K562 (cell line): ENCODE results near the gene CD4. TPM values are rescaled to one million over a fixed set of nuclear protein-coding genes. Genes with fewer than 3 reads are reported as not detected.

Experiments used
- ATAC-seq: fragments of 200-7000 bp; cut with Tn5 transposase; 3 replicates; pipeline ENCODE4 v1.9.1; 2020; ENCODE audit warnings: moderate library complexity
- BruUV-seq: library from RNA; stranded (reverse); fragments of 400-500 nt; replicated peaks from 2 replicates; lab custom pipeline; 2021; lab: Mats Ljungman, UMichigan
- CTCF ChIA-PET: fragments of 300-600 bp; formaldehyde crosslinking; extraction: SDS; loops from one replicate; lab custom pipeline; 2021; ENCODE audit warnings: low intra/inter-chr PET ratio; lab: Yijun Ruan, JAX
- POLR2A ChIA-PET: fragments of 300-600, 350-650 bp; sonication (Branson Sonifier 250); formaldehyde crosslinking; extraction: SDS; loops from one replicate; lab custom pipeline; 2021; ENCODE audit warnings: antibody characterized with exemption, inconsistent platforms; lab: Yijun Ruan, JAX
- DNase-seq, 4 experiments: peaks; one replicate each; pipeline versions ENCODE4 v3.0.0 to v3.0.0-alpha.2; 2011 to 2018; ENCODE audit warnings: low spot score in 3 of 4, mixed read lengths in 3 of 4; ENCODE audit errors: extremely low read depth in 1 of 4
- FAIRE-seq: peaks from 2 replicates; lab custom pipeline; 2011; peaks lifted over from hg19 to GRCh38; lab: Jason Lieb, UNC
- H2AFZ ChIP-seq: 2 replicates; pipeline ENCODE4 v1.6.0; 2011; ENCODE audit warnings: low read depth, low read length, control low read depth, inconsistent platforms
- H3K27ac ChIP-seq: fragments of 200-600 bp; 3 replicates; pipeline ENCODE4 v1.8.0; 2011; ENCODE audit warnings: low read depth, mild to moderate bottlenecking, control low read depth, inconsistent platforms, low read length, moderate library complexity, mixed read lengths; ENCODE audit errors: extremely low read depth
- H3K27me3 ChIP-seq, 2 experiments: fragments of 300-600 bp in 1 of 2; 2 replicates in 1 of 2; 3 replicates in 1 of 2; pipeline versions ENCODE4 v1.6.0 to v1.8.0; 2011; ENCODE audit warnings: inconsistent platforms in 2 of 2, low read length in 2 of 2, mild to moderate bottlenecking in 1 of 2, mixed read lengths in 1 of 2, moderate library complexity in 1 of 2; ENCODE audit not compliant: control insufficient read depth in 2 of 2, insufficient read depth in 2 of 2
- H3K36me3 ChIP-seq: fragments of 300-600 bp; 3 replicates; pipeline ENCODE4 v1.8.0; 2011; ENCODE audit warnings: mild to moderate bottlenecking, low read length, inconsistent platforms; ENCODE audit not compliant: control insufficient read depth, insufficient read depth
- H3K4me1 ChIP-seq, 2 experiments: fragments of 200-600 bp in 1 of 2; replicated peaks in 1 of 2; 2 replicates in 1 of 2; 3 replicates in 1 of 2; pipeline versions ENCODE4 v1.5.1 to v1.8.0; 2011; ENCODE audit warnings: inconsistent platforms in 2 of 2, low read length in 2 of 2, mild to moderate bottlenecking in 1 of 2, mixed read lengths in 1 of 2, moderate library complexity in 1 of 2; ENCODE audit not compliant: control insufficient read depth in 2 of 2, insufficient read depth in 2 of 2
- H3K4me2 ChIP-seq: 2 replicates; pipeline ENCODE4 v1.6.1; 2011; ENCODE audit warnings: low read length, control low read depth, inconsistent platforms, mixed read lengths; ENCODE audit not compliant: insufficient read depth
- H3K4me3 ChIP-seq: fragments of 200-600 bp; sonication (generic), shearing (Covaris generic); 2 replicates; pipeline ENCODE4 v1.5.1; 2016; ENCODE audit warnings: control low read depth, inconsistent platforms
- H3K79me2 ChIP-seq: fragments of 200-600 bp; 3 replicates; pipeline ENCODE4 v1.8.0; 2011; ENCODE audit warnings: low read length, inconsistent platforms; ENCODE audit not compliant: control insufficient read depth, insufficient read depth
- H3K9ac ChIP-seq, 2 experiments: 2 replicates each; pipeline versions ENCODE4 v1.6.0 to v1.6.1; 2011; ENCODE audit warnings: low read depth in 2 of 2, low read length in 2 of 2, control low read depth in 1 of 2, inconsistent platforms in 1 of 2, mild to moderate bottlenecking in 1 of 2, mixed read lengths in 1 of 2; ENCODE audit not compliant: insufficient read depth in 1 of 2
- H3K9me1 ChIP-seq: one replicate; pipeline ENCODE4 v1.6.0; 2011; ENCODE audit warnings: inconsistent platforms, mild to moderate bottlenecking, low read length, moderate library complexity; ENCODE audit not compliant: control insufficient read depth, insufficient read depth
- H3K9me3 ChIP-seq: replicated peaks from 2 replicates; pipeline ENCODE4 v1.5.1; 2011; ENCODE audit warnings: low read depth, low read length, inconsistent platforms; ENCODE audit not compliant: control insufficient read depth, insufficient read depth
- H4K20me1 ChIP-seq: replicated peaks from 2 replicates; pipeline ENCODE4 v1.6.1; 2011; ENCODE audit warnings: low read length, inconsistent platforms, mixed read lengths; ENCODE audit not compliant: control insufficient read depth, insufficient read depth
- ATF1 ChIP-seq, 2 experiments: fragments of 450-650 bp in 1 of 2; IDR thresholded peaks; 2 replicates each; pipeline ENCODE4 v1.6.1; 2016; ENCODE audit warnings: missing compliant biosample characterization in 1 of 2, missing genetic modification characterization in 1 of 2
- PCBP1 ChIP-seq: fragments of 200-400 bp; formaldehyde crosslinking; IDR thresholded peaks from 2 replicates; pipeline ENCODE4 v1.6.1; 2018; ENCODE audit warnings: mild to moderate bottlenecking, low read depth, low read length; ENCODE audit not compliant: poor library complexity, severe bottlenecking
- POLR2A ChIP-seq: fragments of 450-650 bp; conservative IDR thresholded peaks from 2 replicates; pipeline ENCODE4 v1.6.1; 2016
- YY1 ChIP-seq, 3 experiments: IDR thresholded peaks; 2 replicates each; pipeline ENCODE4 v1.6.1; 2011; ENCODE audit warnings: low read length in 2 of 3, mild to moderate bottlenecking in 2 of 3, moderate library complexity in 2 of 3, borderline replicate concordance in 1 of 3, control low read depth in 1 of 3, low read depth in 1 of 3; ENCODE audit not compliant: insufficient read depth in 3 of 3, insufficient replicate concordance in 2 of 3, control insufficient read depth in 1 of 3, insufficient read length in 1 of 3; ENCODE audit errors: extremely low read depth in 1 of 3
- ZNF644 ChIP-seq: fragments of 200-800 bp; sonication (Bioruptor generic); IDR thresholded peaks from 2 replicates; pipeline ENCODE4 v1.6.1; 2016; ENCODE audit warnings: low read depth, missing genetic modification characterization, missing compliant biosample characterization
- WGBS: fragments of 100-300 bp; shearing (Covaris generic); methylation state at CpG from one replicate; pipeline ENCODE4 v1.1.6; 2016; ENCODE audit warnings: low coverage, mixed read lengths; ENCODE audit not compliant: insufficient coverage; ENCODE audit errors: missing lambda C conversion rate; 5-methylcytosine and 5-hydroxymethylcytosine counted together
- in situ Hi-C: fragments of 300-500 bp; cut with MboI; formaldehyde crosslinking; loops from 4 replicates; pipeline ENCODE4 v1.15.0; 2018; ENCODE audit warnings: inconsistent platforms, mixed read lengths
- intact Hi-C: fragments of 100-400 bp; cut with micrococcal nuclease; formaldehyde crosslinking; loops from 2 replicates; pipeline ENCODE4 v1.14.2; 2022
- polyA plus RNA-seq, 8 experiments: library from polyadenylated mRNA; depleted of rRNA in 4 of 8; stranded (reverse) in 5 of 8; unstranded in 3 of 8; fragments of >200 nt; fragmentation: Nextera tagmentation in 2 of 8; fragmentation: Illumina TruSeq in 1 of 8; extraction: Ambion mirVana in 2 of 8; extraction: Trizol in 1 of 8; gene quantifications; 2 replicates each; pipeline versions ENCODE4 v1.2.1 to v1.2.3, GENCODE V29; 2011 to 2014; ENCODE audit warnings: inconsistent platforms in 1 of 8, missing spikeins in 1 of 8
- total RNA-seq, 7 experiments: library from RNA; depleted of rRNA in 6 of 7; stranded (reverse); fragments of >200 nt in 6 of 7; fragmentation: Illumina TruSeq in 2 of 7; extraction: Trizol in 2 of 7; gene quantifications; 2 replicates each; pipeline versions ENCODE4 v1.2.1 to v1.2.3, GENCODE V29; 2011 to 2021; ENCODE audit warnings: low replicate concordance in 1 of 7
- TF ChIP-seq, protein P1 (sequence below): sonication (generic); formaldehyde crosslinking; IDR thresholded peaks from 2 replicates; pipeline ENCODE4 v1.8.1; 2023; ENCODE audit warnings: missing genetic modification reagents, mild to moderate bottlenecking, borderline replicate concordance
- TF ChIP-seq, protein P2 (sequence below), 3 experiments: fragments of 200-800 bp in 1 of 3; fragments of 250-450 bp in 1 of 3; fragments of 450-650 bp in 1 of 3; sonication (Bioruptor Pico) in 1 of 3; sonication (Bioruptor generic) in 1 of 3; formaldehyde crosslinking in 1 of 3; IDR thresholded peaks; 2 replicates each; pipeline versions ENCODE4 v1.6.1 to v1.8.0; 2016 to 2022; ENCODE audit warnings: mild to moderate bottlenecking in 2 of 3, missing genetic modification characterization in 2 of 3, missing compliant biosample characterization in 1 of 3, moderate library complexity in 1 of 3
- TF ChIP-seq, protein P3 (sequence below): sonication (generic); IDR thresholded peaks from 2 replicates; pipeline ENCODE4 v1.6.1; 2016

CD4 gene
- total and polyA plus RNA-seq, 9 of the 15 experiments (the other 6 are each of a cell fraction or from before 2014, with no cell fraction given) = 0.06 to 0.27 (median 0.09) TPM; not detected in 5

DNA sequence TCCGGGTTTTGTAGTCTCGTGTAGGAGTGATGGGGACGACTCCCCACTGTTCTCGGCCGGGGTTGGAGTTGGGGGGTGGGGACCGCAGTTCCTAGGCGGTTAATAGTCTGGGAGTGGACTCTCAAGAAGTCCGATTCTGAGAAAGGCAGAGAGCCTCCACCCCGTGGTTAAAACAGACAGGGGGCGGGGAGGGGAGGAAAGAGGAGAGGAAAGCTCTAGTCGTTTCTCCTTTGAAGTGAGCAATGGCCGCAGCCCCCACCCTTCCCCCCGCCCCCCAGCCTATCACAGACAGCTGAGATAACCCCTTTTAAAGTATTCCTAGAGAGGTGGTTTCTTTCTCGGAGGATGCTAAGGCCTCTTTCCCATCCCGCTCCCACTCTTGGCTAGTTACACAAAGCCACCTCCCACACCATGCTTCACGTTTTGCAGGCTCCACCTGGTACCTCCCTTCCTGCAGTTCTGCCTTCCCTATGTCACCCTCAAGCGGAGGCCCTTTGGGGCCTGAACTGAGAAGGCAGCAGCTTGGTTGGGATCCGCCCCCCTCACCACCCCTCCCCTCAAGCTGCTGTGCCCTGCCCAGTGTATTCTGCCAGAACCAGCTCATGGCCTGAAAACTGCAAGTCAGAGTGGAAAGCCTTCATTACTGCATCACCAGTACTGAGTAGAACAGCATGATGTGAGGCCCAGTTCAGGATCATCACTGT lies 63.5 kb downstream of the CD4 start:
- peak; percentile 4 for ATAC-seq
- BruUV-seq = no TSS peak
- TF ChIP-seq ZNF644 = 0 out of 2 replicates have a peak, but pooled peaks have one; percentile 28
- TF ChIP-seq, protein P1, sequence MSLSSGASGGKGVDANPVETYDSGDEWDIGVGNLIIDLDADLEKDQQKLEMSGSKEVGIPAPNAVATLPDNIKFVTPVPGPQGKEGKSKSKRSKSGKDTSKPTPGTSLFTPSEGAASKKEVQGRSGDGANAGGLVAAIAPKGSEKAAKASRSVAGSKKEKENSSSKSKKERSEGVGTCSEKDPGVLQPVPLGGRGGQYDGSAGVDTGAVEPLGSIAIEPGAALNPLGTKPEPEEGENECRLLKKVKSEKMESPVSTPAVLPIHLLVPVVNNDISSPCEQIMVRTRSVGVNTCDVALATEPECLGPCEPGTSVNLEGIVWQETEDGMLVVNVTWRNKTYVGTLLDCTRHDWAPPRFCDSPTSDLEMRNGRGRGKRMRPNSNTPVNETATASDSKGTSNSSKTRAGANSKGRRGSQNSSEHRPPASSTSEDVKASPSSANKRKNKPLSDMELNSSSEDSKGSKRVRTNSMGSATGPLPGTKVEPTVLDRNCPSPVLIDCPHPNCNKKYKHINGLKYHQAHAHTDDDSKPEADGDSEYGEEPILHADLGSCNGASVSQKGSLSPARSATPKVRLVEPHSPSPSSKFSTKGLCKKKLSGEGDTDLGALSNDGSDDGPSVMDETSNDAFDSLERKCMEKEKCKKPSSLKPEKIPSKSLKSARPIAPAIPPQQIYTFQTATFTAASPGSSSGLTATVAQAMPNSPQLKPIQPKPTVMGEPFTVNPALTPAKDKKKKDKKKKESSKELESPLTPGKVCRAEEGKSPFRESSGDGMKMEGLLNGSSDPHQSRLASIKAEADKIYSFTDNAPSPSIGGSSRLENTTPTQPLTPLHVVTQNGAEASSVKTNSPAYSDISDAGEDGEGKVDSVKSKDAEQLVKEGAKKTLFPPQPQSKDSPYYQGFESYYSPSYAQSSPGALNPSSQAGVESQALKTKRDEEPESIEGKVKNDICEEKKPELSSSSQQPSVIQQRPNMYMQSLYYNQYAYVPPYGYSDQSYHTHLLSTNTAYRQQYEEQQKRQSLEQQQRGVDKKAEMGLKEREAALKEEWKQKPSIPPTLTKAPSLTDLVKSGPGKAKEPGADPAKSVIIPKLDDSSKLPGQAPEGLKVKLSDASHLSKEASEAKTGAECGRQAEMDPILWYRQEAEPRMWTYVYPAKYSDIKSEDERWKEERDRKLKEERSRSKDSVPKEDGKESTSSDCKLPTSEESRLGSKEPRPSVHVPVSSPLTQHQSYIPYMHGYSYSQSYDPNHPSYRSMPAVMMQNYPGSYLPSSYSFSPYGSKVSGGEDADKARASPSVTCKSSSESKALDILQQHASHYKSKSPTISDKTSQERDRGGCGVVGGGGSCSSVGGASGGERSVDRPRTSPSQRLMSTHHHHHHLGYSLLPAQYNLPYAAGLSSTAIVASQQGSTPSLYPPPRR (CRISPR knock-in tag) = no peak
- TF ChIP-seq YY1 (IDR thresholded peaks at IDR 0.05; ENCODE audit: borderline replicate concordance in 1 of 3, control insufficient read depth in 1 of 3, extremely low read depth in 1 of 3, insufficient read depth in 3 of 3, insufficient read length in 1 of 3, insufficient replicate concordance in 2 of 3, low read depth in 1 of 3, low read length in 2 of 3) = peak in 1 of 3 experiments; percentile 56
- no peak for TF ChIP-seq PCBP1
- 0 out of 2 replicates have a peak, but pooled peaks have one; percentile 24 for TF ChIP-seq POLR2A
- TF ChIP-seq ATF1 (CRISPR knock-in tag; IDR thresholded peaks at IDR 0.05) = no peak
- TF ChIP-seq ATF1 (tag; IDR thresholded peaks at IDR 0.05) = peak; percentile 62
- TF ChIP-seq, protein P2, sequence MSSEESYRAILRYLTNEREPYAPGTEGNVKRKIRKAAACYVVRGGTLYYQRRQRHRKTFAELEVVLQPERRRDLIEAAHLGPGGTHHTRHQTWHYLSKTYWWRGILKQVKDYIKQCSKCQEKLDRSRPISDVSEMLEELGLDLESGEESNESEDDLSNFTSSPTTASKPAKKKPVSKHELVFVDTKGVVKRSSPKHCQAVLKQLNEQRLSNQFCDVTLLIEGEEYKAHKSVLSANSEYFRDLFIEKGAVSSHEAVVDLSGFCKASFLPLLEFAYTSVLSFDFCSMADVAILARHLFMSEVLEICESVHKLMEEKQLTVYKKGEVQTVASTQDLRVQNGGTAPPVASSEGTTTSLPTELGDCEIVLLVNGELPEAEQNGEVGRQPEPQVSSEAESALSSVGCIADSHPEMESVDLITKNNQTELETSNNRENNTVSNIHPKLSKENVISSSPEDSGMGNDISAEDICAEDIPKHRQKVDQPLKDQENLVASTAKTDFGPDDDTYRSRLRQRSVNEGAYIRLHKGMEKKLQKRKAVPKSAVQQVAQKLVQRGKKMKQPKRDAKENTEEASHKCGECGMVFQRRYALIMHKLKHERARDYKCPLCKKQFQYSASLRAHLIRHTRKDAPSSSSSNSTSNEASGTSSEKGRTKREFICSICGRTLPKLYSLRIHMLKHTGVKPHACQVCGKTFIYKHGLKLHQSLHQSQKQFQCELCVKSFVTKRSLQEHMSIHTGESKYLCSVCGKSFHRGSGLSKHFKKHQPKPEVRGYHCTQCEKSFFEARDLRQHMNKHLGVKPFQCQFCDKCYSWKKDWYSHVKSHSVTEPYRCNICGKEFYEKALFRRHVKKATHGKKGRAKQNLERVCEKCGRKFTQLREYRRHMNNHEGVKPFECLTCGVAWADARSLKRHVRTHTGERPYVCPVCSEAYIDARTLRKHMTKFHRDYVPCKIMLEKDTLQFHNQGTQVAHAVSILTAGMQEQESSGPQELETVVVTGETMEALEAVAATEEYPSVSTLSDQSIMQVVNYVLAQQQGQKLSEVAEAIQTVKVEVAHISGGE (CRISPR knock-in tag; IDR thresholded peaks at IDR 0.05) = peak in 1 of 3 experiments; percentile 87; a peak in 2 of 6 replicates
- TF ChIP-seq, protein P3, sequence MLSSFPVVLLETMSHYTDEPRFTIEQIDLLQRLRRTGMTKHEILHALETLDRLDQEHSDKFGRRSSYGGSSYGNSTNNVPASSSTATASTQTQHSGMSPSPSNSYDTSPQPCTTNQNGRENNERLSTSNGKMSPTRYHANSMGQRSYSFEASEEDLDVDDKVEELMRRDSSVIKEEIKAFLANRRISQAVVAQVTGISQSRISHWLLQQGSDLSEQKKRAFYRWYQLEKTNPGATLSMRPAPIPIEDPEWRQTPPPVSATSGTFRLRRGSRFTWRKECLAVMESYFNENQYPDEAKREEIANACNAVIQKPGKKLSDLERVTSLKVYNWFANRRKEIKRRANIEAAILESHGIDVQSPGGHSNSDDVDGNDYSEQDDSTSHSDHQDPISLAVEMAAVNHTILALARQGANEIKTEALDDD = 0 out of 2 replicates have a peak, but pooled peaks have one; percentile 28

More for the DNA sequence above, 63.5 kb downstream of the CD4 start:
- FAIRE-seq (peak; percentile 55), DNase-seq (peak; percentile 59 to 64 (median 62))
- Histone ChIP-seq H3K9me3 (no peaks in the 10 kb centered on the region), H3K27ac (peak overlapping the region; percentile 69; the same call in 2 of the 3 replicates), H3K27me3 (no peaks in the 10 kb centered on the region), H3K4me3 (peak overlapping the region; percentile 79), H3K79me2 (peaks cover 53% of the 10 kb centered on the region), H3K9me1 (peaks cover 3% of the 10 kb centered on the region), H4K20me1 (no peaks in the 10 kb centered on the region; the same call in 1 of the 2 replicates), H3K36me3 (peaks cover 67% of the 10 kb centered on the region), H3K9ac (peak overlapping the region; percentile 49 to 77), H2AFZ (peak overlapping the region; percentile 75), H3K4me2 (peak overlapping the region; percentile 91), H3K4me1 (peaks cover 12 to 18% of the 10 kb centered on the region in 2 experiments; a peak in 4 of 5 replicates)
- intact Hi-C loops = no loop called here
- in situ Hi-C loops = no loop called here
- CTCF ChIA-PET = no interaction called here
- POLR2A ChIA-PET = interaction anchor here (0.6 to 7.4 kb wide), 10 partner anchors 8 to 360 kb away, joined by 3 to 174 read pairs (median 6); partner anchors contain the start of genes COPS7A, GAPDH, GNB3 and MRPL51
- under 1% methylated on average over 14 of the region's 18 CpGs for WGBS
